Measurements from ENCODE around the gene MACROH2A1.

Gene MACROH2A1

GRCh38 chr5:135375040-135375793 lies 23.8 kb downstream of the MACROH2A1 start:
- TF ChIP-seq TCF12 (IDR thresholded peaks at IDR 0.05; ENCODE audit: low read depth) = no peak
- TF ChIP-seq CEBPB (IDR thresholded peaks at IDR 0.05) = no peak
- TF ChIP-seq REST (IDR thresholded peaks at IDR 0.05; ENCODE audit: low read depth) = no peak
- no peak for TF ChIP-seq USF1 (IDR thresholded peaks at IDR 0.05)
- TF ChIP-seq RAD21 (IDR thresholded peaks at IDR 0.05; ENCODE audit: low read depth) = no peak
- no peak for TF ChIP-seq TAF1 (IDR thresholded peaks at IDR 0.05; ENCODE audit: low read depth)
- TF ChIP-seq, protein P1, sequence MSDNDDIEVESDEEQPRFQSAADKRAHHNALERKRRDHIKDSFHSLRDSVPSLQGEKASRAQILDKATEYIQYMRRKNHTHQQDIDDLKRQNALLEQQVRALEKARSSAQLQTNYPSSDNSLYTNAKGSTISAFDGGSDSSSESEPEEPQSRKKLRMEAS (IDR thresholded peaks at IDR 0.05) = no peak
- no peak for TF ChIP-seq EGR1 (IDR thresholded peaks at IDR 0.05)
- no peak for TF ChIP-seq NFIC (IDR thresholded peaks at IDR 0.05)
- no peak for TF ChIP-seq CREB1 (IDR thresholded peaks at IDR 0.05; ENCODE audit: low read depth)

- TF ChIP-seq, protein P1 (IDR thresholded peaks at IDR 0.05) = no peak
- TF ChIP-seq CEBPB (IDR thresholded peaks at IDR 0.05) (no peak), ZBTB7A (IDR thresholded peaks at IDR 0.05; ENCODE audit: low read depth) (no peak), TCF12 (IDR thresholded peaks at IDR 0.05; ENCODE audit: low read depth) (no peak), FOXM1 (IDR thresholded peaks at IDR 0.05; ENCODE audit: borderline replicate concordance, low read depth) (no peak), NFIC (IDR thresholded peaks at IDR 0.05) (no peak), CREB1 (IDR thresholded peaks at IDR 0.05; ENCODE audit: low read depth) (no peak), TAF1 (IDR thresholded peaks at IDR 0.05; ENCODE audit: low read depth) (no peak), EGR1 (IDR thresholded peaks at IDR 0.05) (no peak), REST (IDR thresholded peaks at IDR 0.05; ENCODE audit: low read depth) (no peak), RAD21 (IDR thresholded peaks at IDR 0.05; ENCODE audit: low read depth) (no peak)
Observed at GRCh38 chr5:135373736-135374515, 25.1 kb downstream of the MACROH2A1 start.

DNA sequence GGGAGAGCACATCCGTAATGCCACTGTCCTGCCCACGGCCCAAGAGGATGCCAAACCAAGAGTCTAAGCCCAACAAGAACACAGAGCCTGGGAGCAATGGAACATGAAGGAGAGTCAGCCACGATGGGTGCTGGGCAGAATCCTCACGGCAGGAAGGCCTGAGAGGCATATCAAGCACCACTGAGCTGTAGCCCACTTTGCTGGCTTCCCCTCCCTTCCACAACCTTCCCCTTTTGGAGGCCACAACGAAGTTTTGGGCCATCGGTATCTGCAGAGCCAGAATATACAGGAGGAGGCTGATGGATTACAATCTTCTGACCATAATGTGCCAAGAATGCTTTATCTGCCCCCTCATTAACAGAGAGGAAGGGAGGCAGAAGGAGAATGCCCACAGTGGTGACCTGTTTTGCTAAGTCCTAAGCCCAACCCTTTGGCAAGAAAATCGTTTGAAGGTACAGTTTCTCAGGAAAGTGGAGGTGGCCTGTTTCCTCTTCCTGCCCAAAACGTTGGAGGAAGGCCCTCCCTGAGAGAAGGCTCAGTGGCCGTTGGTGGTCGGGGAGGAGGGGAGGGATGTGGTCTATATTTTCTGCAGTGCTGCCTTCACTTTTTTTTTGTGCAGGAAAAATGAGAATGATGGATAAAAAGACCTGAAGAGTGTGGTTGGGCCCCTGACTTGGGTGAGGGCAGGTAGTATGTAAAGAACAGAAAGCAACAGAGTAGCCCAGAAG lies 26.2 kb downstream of the MACROH2A1 start:
- TF ChIP-seq, protein P1 (IDR thresholded peaks at IDR 0.05) = no peak
- TF ChIP-seq FOXM1 (IDR thresholded peaks at IDR 0.05; ENCODE audit: borderline replicate concordance, low read depth) = no peak
- TF ChIP-seq ZBTB7A (IDR thresholded peaks at IDR 0.05; ENCODE audit: low read depth) = no peak
- TF ChIP-seq RAD21 (IDR thresholded peaks at IDR 0.05; ENCODE audit: low read depth) = no peak
- no peak for TF ChIP-seq TEAD4 (IDR thresholded peaks at IDR 0.05)
- no peak for TF ChIP-seq CEBPB (IDR thresholded peaks at IDR 0.05)
- TF ChIP-seq YY1 (IDR thresholded peaks at IDR 0.05; ENCODE audit: low read depth) = no peak
- no peak for TF ChIP-seq TAF1 (IDR thresholded peaks at IDR 0.05; ENCODE audit: low read depth)
- TF ChIP-seq TCF12 (IDR thresholded peaks at IDR 0.05; ENCODE audit: low read depth) = no peak
- TF ChIP-seq EP300 (IDR thresholded peaks at IDR 0.05; ENCODE audit: borderline replicate concordance) = no peak
- TF ChIP-seq CREB1 (IDR thresholded peaks at IDR 0.05; ENCODE audit: low read depth) = no peak
- TF ChIP-seq EGR1 (IDR thresholded peaks at IDR 0.05) = no peak
- TF ChIP-seq REST (IDR thresholded peaks at IDR 0.05; ENCODE audit: low read depth) = no peak
- TF ChIP-seq USF1 (IDR thresholded peaks at IDR 0.05) = no peak
- no peak for TF ChIP-seq NFIC (IDR thresholded peaks at IDR 0.05)

All from Ishikawa (cell line).